ENCODE results near the gene ADM5. TPM values are rescaled to one million over a fixed set of nuclear protein-coding genes. Genes with fewer than 3 reads are reported as not detected.

The ADM5 gene
- polyA plus RNA-seq, 1 of the 3 experiments (the other 2 are of a cell fraction): 1.3 TPM

DNA sequence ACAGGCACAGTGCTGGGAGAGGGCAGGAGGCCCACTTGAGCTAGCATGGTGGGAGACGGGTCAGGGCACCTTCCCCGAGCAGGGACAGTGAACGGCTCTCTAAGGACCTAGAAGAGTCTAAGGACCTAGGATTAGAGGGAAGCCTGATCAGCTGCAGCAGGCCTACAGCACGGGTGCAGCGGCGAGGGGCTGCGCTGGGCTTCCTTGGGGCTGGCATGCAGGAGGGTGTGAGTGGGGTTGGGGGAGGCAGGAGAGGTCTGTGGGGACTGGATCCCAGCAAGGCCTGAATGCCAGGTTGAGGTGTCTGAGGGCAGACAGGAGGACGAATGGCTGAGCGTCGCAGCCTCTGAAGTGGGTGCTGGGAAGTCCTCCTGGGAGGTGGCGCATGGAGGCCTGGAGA, 43.8 kb upstream of the ADM5 start:
- Histone ChIP-seq H3K4me2 (no peak overlapping the region), H3K9me2 (no peaks in the 10 kb centered on the region), H3K9me3 (no peaks in the 10 kb centered on the region), H3F3A (replicated peaks; ENCODE audit: insufficient read depth) (peaks cover 9% of the 10 kb centered on the region), H4K20me1 (ENCODE audit: insufficient read depth) (peaks cover 19% of the 10 kb centered on the region), H2AFZ (ENCODE audit: low read depth) (no peak overlapping the region), H3K36me3 (replicated peaks in 1 of 2; ENCODE audit: control insufficient read depth in 1 of 2, insufficient read depth in 2 of 2, low read length in 1 of 2) (peaks cover 29 to 40% of the 10 kb centered on the region in 2 experiments), H3K4me1 (ENCODE audit: control insufficient read depth in 1 of 2, insufficient read depth in 2 of 2, low read depth in 1 of 2, low read length in 1 of 2) (peaks cover 8 to 25% of the 10 kb centered on the region in 2 experiments), H3K9ac (no peak overlapping the region), H3K27ac (ENCODE audit: low read depth in 2 of 2, low read length in 1 of 2) (no peak overlapping the region), H3K79me2 (ENCODE audit: insufficient read depth) (peaks cover 90% of the 10 kb centered on the region), H3K4me3 (ENCODE audit: low read depth in 2 of 2, low read length in 1 of 2) (no peak overlapping the region), H3K27me3 (ENCODE audit: insufficient read depth) (no peaks in the 10 kb centered on the region)
- ChIA-PET CTCF (interaction anchor here (0.9 to 1.1 kb wide), 2 partner anchors 20 to 27 kb away, joined by 3 to 6 read pairs; partner anchors contain the start of genes BCL2L12 and IRF3), POLR2A (interaction anchor here (1.7 kb wide), 1 partner anchor 18 kb away, joined by 7 read pairs; no protein-coding TSS in a partner anchor)
- no peak for DNase-seq
- TF ChIP-seq EZH2phosphoT487 (IDR thresholded peaks at IDR 0.05; ENCODE audit: borderline replicate concordance, low read depth): no peak
- no peak for TF ChIP-seq GATA2 (CRISPR knock-in tag; IDR thresholded peaks at IDR 0.05)
- TF ChIP-seq FOXJ3 (CRISPR knock-in tag; IDR thresholded peaks at IDR 0.05): no peak
- 98% methylated on average over 11 of the region's 11 CpGs for WGBS (ENCODE audit: low lambda C conversion rate)

DNA sequence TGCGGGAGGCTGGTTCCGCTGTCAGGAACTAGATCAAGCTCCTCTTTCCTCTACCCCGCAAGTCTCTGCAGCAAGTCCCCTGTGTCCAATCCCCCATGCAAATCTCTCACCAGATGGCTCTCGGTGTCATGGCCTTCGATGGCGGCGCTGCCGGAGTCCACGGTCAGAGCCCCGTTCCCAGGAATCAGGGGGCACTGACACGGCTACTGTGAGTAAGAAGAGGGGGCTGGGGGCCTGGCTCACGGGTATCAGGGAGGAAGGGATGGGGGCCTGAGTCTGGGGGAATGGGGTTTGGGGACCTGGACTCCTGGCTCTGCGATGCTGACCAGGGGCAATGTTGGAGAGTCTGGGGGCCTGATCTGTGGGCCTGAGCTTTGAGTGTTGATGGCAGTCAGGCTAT, 43.4 kb upstream of the ADM5 start:
- Histone ChIP-seq H3F3A (replicated peaks; ENCODE audit: insufficient read depth) (peaks cover 6% of the 10 kb centered on the region), H3K9ac (no peak overlapping the region), H3K79me2 (ENCODE audit: insufficient read depth) (peaks cover 91% of the 10 kb centered on the region), H3K9me2 (no peaks in the 10 kb centered on the region), H3K9me3 (no peaks in the 10 kb centered on the region), H2AFZ (ENCODE audit: low read depth) (no peak overlapping the region), H3K4me3 (ENCODE audit: low read depth in 2 of 2, low read length in 1 of 2) (no peak overlapping the region), H3K27me3 (ENCODE audit: insufficient read depth) (no peaks in the 10 kb centered on the region), H4K20me1 (ENCODE audit: insufficient read depth) (peaks cover 19% of the 10 kb centered on the region), H3K27ac (ENCODE audit: low read depth in 2 of 2, low read length in 1 of 2) (no peak overlapping the region), H3K36me3 (replicated peaks in 1 of 2; ENCODE audit: control insufficient read depth in 1 of 2, insufficient read depth in 2 of 2, low read length in 1 of 2) (peaks cover 29 to 41% of the 10 kb centered on the region in 2 experiments), H3K4me2 (no peak overlapping the region), H3K4me1 (ENCODE audit: control insufficient read depth in 1 of 2, insufficient read depth in 2 of 2, low read depth in 1 of 2, low read length in 1 of 2) (peaks cover 6 to 21% of the 10 kb centered on the region in 2 experiments)
- TF ChIP-seq MEF2A (IDR thresholded peaks at IDR 0.05; ENCODE audit: borderline replicate concordance, low read depth) (no peak), YY1 (IDR thresholded peaks at IDR 0.05; ENCODE audit: low read depth) (no peak), GATA2 (CRISPR knock-in tag; IDR thresholded peaks at IDR 0.05) (no peak), NRF1 (IDR thresholded peaks at IDR 0.05; ENCODE audit: low read depth, low read length) (no peak), GABPA (IDR thresholded peaks at IDR 0.05; ENCODE audit: low read depth) (no peak), EP300 (IDR thresholded peaks at IDR 0.05; ENCODE audit: borderline replicate concordance in 1 of 2, low read depth in 1 of 2, low read length in 1 of 2) (no peak), JUND (IDR thresholded peaks at IDR 0.05) (no peak), CHD2 (IDR thresholded peaks at IDR 0.05; ENCODE audit: low read length, partially characterized antibody) (no peak), EZH2phosphoT487 (IDR thresholded peaks at IDR 0.05; ENCODE audit: borderline replicate concordance, low read depth) (no peak), RFX5 (IDR thresholded peaks at IDR 0.05; ENCODE audit: low read length) (no peak), SIN3A (IDR thresholded peaks at IDR 0.05; ENCODE audit: borderline replicate concordance, low read depth, low read length) (no peak), TCF12 (IDR thresholded peaks at IDR 0.05) (no peak), MXI1 (IDR thresholded peaks at IDR 0.05; ENCODE audit: low read depth, low read length) (no peak)
- TF ChIP-seq, protein P1, sequence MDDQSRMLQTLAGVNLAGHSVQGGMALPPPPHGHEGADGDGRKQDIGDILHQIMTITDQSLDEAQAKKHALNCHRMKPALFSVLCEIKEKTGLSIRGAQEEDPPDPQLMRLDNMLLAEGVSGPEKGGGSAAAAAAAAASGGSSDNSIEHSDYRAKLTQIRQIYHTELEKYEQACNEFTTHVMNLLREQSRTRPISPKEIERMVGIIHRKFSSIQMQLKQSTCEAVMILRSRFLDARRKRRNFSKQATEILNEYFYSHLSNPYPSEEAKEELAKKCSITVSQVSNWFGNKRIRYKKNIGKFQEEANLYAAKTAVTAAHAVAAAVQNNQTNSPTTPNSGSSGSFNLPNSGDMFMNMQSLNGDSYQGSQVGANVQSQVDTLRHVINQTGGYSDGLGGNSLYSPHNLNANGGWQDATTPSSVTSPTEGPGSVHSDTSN (IDR thresholded peaks at IDR 0.05): no peak
- DNase-seq: no peak
- WGBS (ENCODE audit: low lambda C conversion rate): 95% methylated on average over 7 of the region's 13 CpGs
- CTCF ChIA-PET: interaction anchor here (0.9 to 1.1 kb wide), 3 partner anchors 20 to 27 kb away, joined by 3 to 6 read pairs (median 3); partner anchors contain the start of genes BCL2L12 and IRF3
- POLR2A ChIA-PET: interaction anchor here (1.7 kb wide), 1 partner anchor 18 kb away, joined by 7 read pairs; no protein-coding TSS in a partner anchor
